ENCODE results near the gene TMCC2.

DNA sequence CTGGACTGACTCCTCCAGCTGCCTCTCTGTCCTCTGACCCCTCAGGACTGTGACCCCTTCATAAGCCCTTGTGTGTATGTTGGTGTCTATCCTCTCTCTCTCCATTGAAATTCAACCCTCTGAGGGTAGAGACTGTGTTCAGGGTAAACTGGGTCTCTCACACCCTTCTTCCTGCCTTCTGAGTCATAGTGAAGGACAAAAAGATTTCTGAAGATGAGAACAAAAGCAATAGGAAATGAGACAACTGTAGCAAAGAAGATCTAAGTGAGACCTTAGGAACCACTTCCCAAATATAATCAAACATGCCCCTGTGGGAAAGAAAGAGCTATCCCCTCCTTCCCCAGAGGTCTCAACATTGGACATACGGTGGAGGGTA lies 76.9 kb downstream of the TMCC2 start:
- TF ChIP-seq, protein P1, sequence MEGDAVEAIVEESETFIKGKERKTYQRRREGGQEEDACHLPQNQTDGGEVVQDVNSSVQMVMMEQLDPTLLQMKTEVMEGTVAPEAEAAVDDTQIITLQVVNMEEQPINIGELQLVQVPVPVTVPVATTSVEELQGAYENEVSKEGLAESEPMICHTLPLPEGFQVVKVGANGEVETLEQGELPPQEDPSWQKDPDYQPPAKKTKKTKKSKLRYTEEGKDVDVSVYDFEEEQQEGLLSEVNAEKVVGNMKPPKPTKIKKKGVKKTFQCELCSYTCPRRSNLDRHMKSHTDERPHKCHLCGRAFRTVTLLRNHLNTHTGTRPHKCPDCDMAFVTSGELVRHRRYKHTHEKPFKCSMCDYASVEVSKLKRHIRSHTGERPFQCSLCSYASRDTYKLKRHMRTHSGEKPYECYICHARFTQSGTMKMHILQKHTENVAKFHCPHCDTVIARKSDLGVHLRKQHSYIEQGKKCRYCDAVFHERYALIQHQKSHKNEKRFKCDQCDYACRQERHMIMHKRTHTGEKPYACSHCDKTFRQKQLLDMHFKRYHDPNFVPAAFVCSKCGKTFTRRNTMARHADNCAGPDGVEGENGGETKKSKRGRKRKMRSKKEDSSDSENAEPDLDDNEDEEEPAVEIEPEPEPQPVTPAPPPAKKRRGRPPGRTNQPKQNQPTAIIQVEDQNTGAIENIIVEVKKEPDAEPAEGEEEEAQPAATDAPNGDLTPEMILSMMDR (IDR thresholded peaks at IDR 0.05) = no peak
- no peak for TF ChIP-seq POLR2AphosphoS5 (IDR thresholded peaks at IDR 0.05; ENCODE audit: low read depth, low read length)
